Measurements from ENCODE around the gene GCAT.

DNA sequence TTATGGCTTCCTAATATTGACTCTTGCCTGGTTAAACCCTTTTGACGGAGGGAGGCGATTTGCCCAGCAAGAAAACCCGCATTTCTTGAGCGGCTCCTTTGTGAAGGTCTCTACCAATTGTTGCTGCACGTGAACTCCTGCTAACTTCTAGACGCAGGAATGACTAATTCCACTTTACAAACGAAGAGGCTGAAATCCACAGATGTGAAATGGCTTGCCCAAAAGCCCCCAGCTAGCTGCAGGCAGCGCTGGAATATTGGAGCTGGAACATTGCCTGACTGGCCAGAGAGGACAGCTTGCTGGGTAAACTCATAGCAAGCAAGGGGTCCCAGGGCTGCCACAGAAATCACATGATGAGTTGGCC is 542 bp downstream of the GCAT start:
- TF ChIP-seq, protein P1, sequence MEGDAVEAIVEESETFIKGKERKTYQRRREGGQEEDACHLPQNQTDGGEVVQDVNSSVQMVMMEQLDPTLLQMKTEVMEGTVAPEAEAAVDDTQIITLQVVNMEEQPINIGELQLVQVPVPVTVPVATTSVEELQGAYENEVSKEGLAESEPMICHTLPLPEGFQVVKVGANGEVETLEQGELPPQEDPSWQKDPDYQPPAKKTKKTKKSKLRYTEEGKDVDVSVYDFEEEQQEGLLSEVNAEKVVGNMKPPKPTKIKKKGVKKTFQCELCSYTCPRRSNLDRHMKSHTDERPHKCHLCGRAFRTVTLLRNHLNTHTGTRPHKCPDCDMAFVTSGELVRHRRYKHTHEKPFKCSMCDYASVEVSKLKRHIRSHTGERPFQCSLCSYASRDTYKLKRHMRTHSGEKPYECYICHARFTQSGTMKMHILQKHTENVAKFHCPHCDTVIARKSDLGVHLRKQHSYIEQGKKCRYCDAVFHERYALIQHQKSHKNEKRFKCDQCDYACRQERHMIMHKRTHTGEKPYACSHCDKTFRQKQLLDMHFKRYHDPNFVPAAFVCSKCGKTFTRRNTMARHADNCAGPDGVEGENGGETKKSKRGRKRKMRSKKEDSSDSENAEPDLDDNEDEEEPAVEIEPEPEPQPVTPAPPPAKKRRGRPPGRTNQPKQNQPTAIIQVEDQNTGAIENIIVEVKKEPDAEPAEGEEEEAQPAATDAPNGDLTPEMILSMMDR (IDR thresholded peaks at IDR 0.05): no peak
- TF ChIP-seq POLR2A (IDR thresholded peaks at IDR 0.05): no peak

All from ovary (tissue), 3 donors.